Choroid plexus epithelial cell (primary cell): ENCODE data around the gene RAB3IP.
A peak's percentile ranks its signal among the peaks of the same experiment; 100 is the strongest.

Experiments
- DNase-seq: peaks from one replicate; pipeline ENCODE4 v3.0.0-alpha.2; 2010; ENCODE audit warnings: low read depth
- H3K4me3 ChIP-seq: 2 replicates; pipeline ENCODE4 v1.5.1; 2011; ENCODE audit warnings: low read depth, mild to moderate bottlenecking, control low read depth, low read length, moderate library complexity
- CTCF ChIP-seq: conservative IDR thresholded peaks from 2 replicates; pipeline ENCODE4 v1.5.1; 2011; ENCODE audit warnings: low read depth, mild to moderate bottlenecking, control low read depth, inconsistent platforms, low read length, moderate library complexity

Gene RAB3IP

GRCh38 chr12:69726922-69727321, 11.7 kb upstream of the RAB3IP start:
- no peak for DNase-seq
- no peak overlapping the region for H3K4me3 ChIP-seq
- no peak for TF ChIP-seq CTCF

- TF ChIP-seq CTCF = no peak
- DNase-seq = peak; percentile 52
Observed at GRCh38 chr12:69732088-69732487, 6.6 kb upstream of the RAB3IP start.

GRCh38 chr12:69733638-69734037, 5.0 kb upstream of the RAB3IP start:
- no peak for TF ChIP-seq CTCF
- H3K4me3 ChIP-seq = no peak overlapping the region
- no peak for DNase-seq

More at GRCh38 chr12:69732088-69732487, 6.6 kb upstream of the RAB3IP start:
- H3K4me3 ChIP-seq = no peak overlapping the region

- TF ChIP-seq CTCF = no peak
- H3K4me3 ChIP-seq = peak overlapping the region; percentile 74
- DNase-seq = peak; percentile 60
Observed at GRCh38 chr12:69739287-69740191, 879 bp downstream of the RAB3IP start.

- no peak for TF ChIP-seq CTCF
- DNase-seq = no peak
- no peak overlapping the region for H3K4me3 ChIP-seq
Observed at GRCh38 chr12:69744109-69744508, 5.4 kb downstream of the RAB3IP start.

- H3K4me3 ChIP-seq = no peak overlapping the region
- TF ChIP-seq CTCF = no peak
- DNase-seq = no peak
Observed at GRCh38 chr12:69751476-69751875, 12.8 kb downstream of the RAB3IP start.

- no peak for TF ChIP-seq CTCF
- no peak overlapping the region for H3K4me3 ChIP-seq
- no peak for DNase-seq
Observed at GRCh38 chr12:69755302-69755701, 16.6 kb downstream of the RAB3IP start.
